Measurements from ENCODE around the gene RER1. TPM values are rescaled to one million over a fixed set of nuclear protein-coding genes. Genes with fewer than 3 reads are reported as not detected.

RER1 gene
- total and polyA plus RNA-seq, 12 donors: 55.5 to 107 (median 77.3) TPM

DNA sequence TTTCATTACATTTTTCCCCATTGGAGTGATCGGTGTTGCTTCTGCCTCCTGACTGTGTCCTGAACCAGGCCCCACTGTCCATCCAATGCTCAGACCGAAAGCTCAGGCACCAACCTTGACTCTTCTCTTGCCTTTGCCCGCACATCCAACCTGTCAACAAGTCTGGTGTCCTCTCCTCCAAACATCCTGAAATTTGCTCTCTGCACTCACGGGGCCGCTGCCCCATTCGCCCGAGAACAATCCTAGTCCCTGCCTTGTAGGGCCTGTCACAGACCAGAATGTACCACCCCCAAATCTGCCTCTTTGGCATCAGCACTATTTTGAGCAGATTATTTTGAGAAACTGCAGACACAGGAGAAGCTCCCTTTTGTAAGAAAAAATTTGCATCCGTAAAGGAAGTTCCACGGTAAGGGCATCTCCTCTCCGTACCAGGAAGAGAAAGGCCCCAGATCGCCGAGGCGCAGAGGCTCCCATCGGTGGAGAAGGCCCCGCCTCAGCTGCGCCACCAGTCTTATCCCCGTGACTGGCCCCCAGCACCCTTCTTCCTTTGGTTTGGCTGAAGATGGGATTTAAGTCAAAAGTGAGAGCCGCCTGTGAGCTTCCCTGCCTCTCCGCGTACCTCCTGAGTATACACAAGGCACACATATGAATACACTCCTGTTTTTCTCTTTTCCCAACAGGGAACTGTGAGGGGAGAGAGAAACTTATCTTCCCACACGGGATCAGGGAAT is 7.3 kb upstream of the RER1 start:
- no peak for ATAC-seq
- DNase-seq: no peak
- no peak overlapping the region for H3K27ac ChIP-seq

GRCh38 chr1:2384941-2385481 is 6.6 kb upstream of the RER1 start:
- TF ChIP-seq CTCF (IDR thresholded peaks at IDR 0.05): no peak
- 68 to 70% methylated on average over 41 of the region's 41 CpGs for WGBS, 2 donors
- intact Hi-C loops (cut with DNase I): loop anchor here in 6 of 10 donors (1.0 to 10.0 kb wide), 5 partner anchors 63 to 253 kb away; no protein-coding TSS in a partner anchor
- no peak overlapping the region for H3K4me3 ChIP-seq
- H3K27ac ChIP-seq: no peak overlapping the region
- ATAC-seq (no peak), DNase-seq (no peak)
- H3K4me1 ChIP-seq: peaks cover 4 to 15% (median 13%) of the 10 kb centered on the region in 9 donors
- no peaks in the 10 kb centered on the region for H3K9me3 ChIP-seq
- H3K27me3 ChIP-seq: no peaks in the 10 kb centered on the region
- peaks cover 0 to 8% (median 0%) of the 10 kb centered on the region in 9 donors for H3K36me3 ChIP-seq

More for the DNA sequence above, 7.3 kb upstream of the RER1 start:
- no peak for TF ChIP-seq CTCF (IDR thresholded peaks at IDR 0.05)
- H3K4me3 ChIP-seq: no peak overlapping the region
- H3K27me3 ChIP-seq: no peaks in the 10 kb centered on the region
- peaks cover 4 to 14% (median 12%) of the 10 kb centered on the region in 9 donors for H3K4me1 ChIP-seq
- 92 to 94% methylated on average over 21 of the region's 21 CpGs for WGBS, 2 donors
- intact Hi-C loops (cut with DNase I): loop anchor here in 6 of 10 donors (1.0 to 10.0 kb wide), 5 partner anchors 62 to 252 kb away; no protein-coding TSS in a partner anchor
- peaks cover 0 to 8% (median 0%) of the 10 kb centered on the region in 9 donors for H3K36me3 ChIP-seq
- no peaks in the 10 kb centered on the region for H3K9me3 ChIP-seq

DNA sequence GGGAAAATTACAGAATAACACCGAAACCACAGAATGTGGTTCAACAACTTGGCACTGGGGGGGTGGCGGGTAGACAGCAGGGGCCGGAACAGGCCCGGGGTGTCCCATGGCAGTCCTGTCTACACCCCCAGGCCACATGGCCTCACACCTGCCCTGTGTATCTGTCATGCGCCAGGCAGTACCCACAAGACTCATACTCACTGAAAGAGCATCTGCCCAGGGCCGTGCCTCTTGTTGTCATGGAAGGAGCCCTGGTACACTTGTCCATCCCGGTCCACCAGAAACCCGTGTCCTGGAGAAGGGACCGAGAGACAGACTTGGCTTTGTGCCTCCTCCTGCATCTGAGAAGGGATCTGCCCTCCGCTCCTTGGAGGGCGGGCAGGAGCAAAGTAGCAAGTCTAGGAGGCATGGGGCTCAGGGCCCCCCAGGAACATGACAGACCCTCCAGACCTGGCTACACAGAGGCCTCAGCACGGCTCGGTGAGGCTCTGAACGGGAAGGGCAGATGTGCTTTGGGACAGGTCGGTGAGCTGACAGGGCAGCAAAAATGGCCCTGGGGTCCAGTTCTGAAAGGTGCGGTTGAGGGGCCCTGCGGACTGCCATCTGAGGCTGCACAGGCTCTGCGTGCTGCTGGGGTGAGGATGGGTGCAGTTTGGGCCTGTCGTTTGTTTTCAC is 5.9 kb upstream of the RER1 start:
- peaks cover 8 to 22% (median 19%) of the 10 kb centered on the region in 9 donors for H3K4me1 ChIP-seq
- no peaks in the 10 kb centered on the region for H3K27me3 ChIP-seq
- no peaks in the 10 kb centered on the region for H3K9me3 ChIP-seq
- no peak for DNase-seq
- no peak for ATAC-seq
- WGBS, 2 donors: 91 to 94% methylated on average over 19 of the region's 19 CpGs
- H3K4me3 ChIP-seq: no peak overlapping the region
- intact Hi-C loops (cut with DNase I): loop anchor here in 1 of 10 donors (10.0 kb wide), 1 partner anchor 71 kb away; no protein-coding TSS in a partner anchor
- TF ChIP-seq CTCF (IDR thresholded peaks at IDR 0.05): no peak
- peaks cover 0 to 8% (median 0%) of the 10 kb centered on the region in 9 donors for H3K36me3 ChIP-seq
- no peak overlapping the region for H3K27ac ChIP-seq

All from heart right ventricle (tissue), 16 donors.